Retinal pigment epithelial cell (primary cell): ENCODE results near the gene KAT6B.

Experiments
- DNase-seq: peaks from one replicate; pipeline ENCODE4 v3.0.0-alpha.2; 2010; ENCODE audit warnings: low read depth
- H3K4me3 ChIP-seq: 2 replicates; pipeline ENCODE4 v1.5.1; 2011; ENCODE audit warnings: mild to moderate bottlenecking, low read length, control low read depth, moderate library complexity
- CTCF ChIP-seq: conservative IDR thresholded peaks from 2 replicates; pipeline ENCODE4 v1.5.1; 2011; ENCODE audit warnings: low read depth, low read length, control low read depth, inconsistent platforms

KAT6B gene

GRCh38 chr10:74944205-74944604, 117.8 kb downstream of the KAT6B start:
- no peak for TF ChIP-seq CTCF
- no peak for DNase-seq

GRCh38 chr10:74947781-74948401, 121.5 kb downstream of the KAT6B start:
- no peak for DNase-seq
- no peak overlapping the region for H3K4me3 ChIP-seq
- TF ChIP-seq CTCF = no peak

More at GRCh38 chr10:74944205-74944604, 117.8 kb downstream of the KAT6B start:
- H3K4me3 ChIP-seq = no peak overlapping the region

- no peak for DNase-seq
- no peak for TF ChIP-seq CTCF
- no peak overlapping the region for H3K4me3 ChIP-seq
Measured at GRCh38 chr10:74949034-74949832, 122.8 kb downstream of the KAT6B start.

GRCh38 chr10:74949843-74950765, 123.7 kb downstream of the KAT6B start:
- no peak for DNase-seq
- TF ChIP-seq CTCF = no peak
- no peak overlapping the region for H3K4me3 ChIP-seq

- no peak for DNase-seq
- TF ChIP-seq CTCF = no peak
- H3K4me3 ChIP-seq = no peak overlapping the region
Measured at GRCh38 chr10:74953214-74953613, 126.8 kb downstream of the KAT6B start.

- no peak for DNase-seq
- no peak for TF ChIP-seq CTCF
- no peak overlapping the region for H3K4me3 ChIP-seq
Measured at GRCh38 chr10:74955796-74956195, 129.4 kb downstream of the KAT6B start.
